IMR-90 (cell line): ENCODE data around the gene BICD1. TPM values are rescaled to one million over a fixed set of nuclear protein-coding genes. Genes with fewer than 3 reads are reported as not detected.

Experiments
- ATAC-seq: fragments of 200-7000 bp; cut with Tn5 transposase; 2 replicates; pipeline ENCODE4 v1.9.1; 2020; ENCODE audit warnings: low read depth, mild to moderate bottlenecking, moderate library complexity
- BruUV-seq: library from RNA; stranded (reverse); fragments of 400-500 nt; replicated peaks from 2 replicates; lab custom pipeline; 2021; lab: Mats Ljungman, UMichigan
- CTCF ChIA-PET: fragments of 300-600 bp; formaldehyde crosslinking; extraction: SDS; loops from one replicate; lab custom pipeline; 2021; ENCODE audit warnings: antibody characterized with exemption; lab: Yijun Ruan, JAX
- POLR2A ChIA-PET: fragments of 300-600 bp; sonication (Branson Sonifier 250); formaldehyde crosslinking; loops from one replicate; lab custom pipeline; 2022; ENCODE audit warnings: antibody characterized with exemption; ENCODE audit not compliant: unreplicated experiment; lab: Charles Lee
- DNase-seq: peaks from one replicate; pipeline ENCODE4 v3.0.0; 2013
- H2AFZ ChIP-seq: replicated peaks from 2 replicates; pipeline ENCODE3; 2013; ENCODE audit warnings: low read length, mild to moderate bottlenecking; ENCODE audit not compliant: poor library complexity
- H2AK5ac ChIP-seq: 2 replicates; pipeline ENCODE4 v1.6.1; 2013; ENCODE audit warnings: low read depth, low read length, inconsistent platforms
- H2AK9ac ChIP-seq: replicated peaks from 2 replicates; pipeline ENCODE3; 2013; ENCODE audit warnings: mild to moderate bottlenecking, low read depth, low read length, moderate library complexity; ENCODE audit not compliant: poor library complexity
- H2BK120ac ChIP-seq: 2 replicates; pipeline ENCODE4 v1.6.1; 2013; ENCODE audit warnings: low read depth, low read length, inconsistent platforms
- H2BK15ac ChIP-seq: 3 replicates; pipeline ENCODE4 v1.6.1; 2013; ENCODE audit warnings: low read depth, low read length, inconsistent platforms
- H2BK20ac ChIP-seq: 2 replicates; pipeline ENCODE4 v1.6.1; 2013; ENCODE audit warnings: low read depth, mild to moderate bottlenecking, inconsistent platforms, low read length, moderate library complexity
- H2BK5ac ChIP-seq: 2 replicates; pipeline ENCODE4 v1.6.1; 2013; ENCODE audit warnings: mild to moderate bottlenecking, low read depth, low read length, inconsistent platforms; ENCODE audit not compliant: poor library complexity, severe bottlenecking
- H3K14ac ChIP-seq: replicated peaks from 2 replicates; pipeline ENCODE4 v1.6.1; 2013; ENCODE audit warnings: low read depth, low read length, inconsistent platforms
- H3K18ac ChIP-seq: 2 replicates; pipeline ENCODE4 v1.6.1; 2013; ENCODE audit warnings: low read depth, low read length, control low read depth
- H3K23ac ChIP-seq: 2 replicates; pipeline ENCODE4 v1.6.1; 2013; ENCODE audit warnings: low read depth, low read length, inconsistent platforms
- H3K27ac ChIP-seq: 2 replicates; pipeline ENCODE4 v1.5.1; 2013; ENCODE audit warnings: mild to moderate bottlenecking, control low read depth, low read length; ENCODE audit not compliant: insufficient read depth
- H3K27me3 ChIP-seq: 2 replicates; pipeline ENCODE4 v1.6.1; 2013; ENCODE audit warnings: low read length; ENCODE audit not compliant: control insufficient read depth, insufficient read depth
- H3K36me3 ChIP-seq: 2 replicates; pipeline ENCODE4 v1.6.1; 2013; ENCODE audit warnings: low read length, mixed read lengths; ENCODE audit not compliant: control insufficient read depth, insufficient read depth
- H3K4ac ChIP-seq: 2 replicates; pipeline ENCODE4 v1.6.1; 2013; ENCODE audit warnings: low read depth, low read length, inconsistent platforms
- H3K4me1 ChIP-seq: 2 replicates; pipeline ENCODE4 v1.6.1; 2013; ENCODE audit warnings: low read length, mixed read lengths; ENCODE audit not compliant: control insufficient read depth, insufficient read depth
- H3K4me2 ChIP-seq: 2 replicates; pipeline ENCODE4 v1.6.1; 2013; ENCODE audit warnings: low read depth, mild to moderate bottlenecking, control low read depth, low read length, moderate library complexity
- H3K4me3 ChIP-seq: 2 replicates; pipeline ENCODE4 v1.5.1; 2013; ENCODE audit warnings: low read depth, mild to moderate bottlenecking, control low read depth, low read length, moderate library complexity; ENCODE audit not compliant: insufficient read depth
- H3K56ac ChIP-seq: 2 replicates; pipeline ENCODE4 v1.6.1; 2013; ENCODE audit warnings: low read length, inconsistent platforms; ENCODE audit not compliant: insufficient read depth; ENCODE audit errors: extremely low read depth
- H3K79me1 ChIP-seq, 2 experiments: 2 replicates each; pipeline ENCODE4 v1.6.1; 2013; ENCODE audit warnings: low read length in 2 of 2, inconsistent platforms in 1 of 2, low read depth in 1 of 2
- H3K9ac ChIP-seq: 2 replicates; pipeline ENCODE4 v1.6.1; 2013; ENCODE audit warnings: low read depth, low read length, control low read depth
- H3K9me1 ChIP-seq: 2 replicates; pipeline ENCODE4 v1.6.1; 2013; ENCODE audit warnings: low read length, inconsistent platforms; ENCODE audit not compliant: insufficient read depth
- H3K9me3 ChIP-seq: 2 replicates; pipeline ENCODE4 v1.6.1; 2013; ENCODE audit warnings: low read length; ENCODE audit not compliant: control insufficient read depth, insufficient read depth
- H4K20me1 ChIP-seq: 2 replicates; pipeline ENCODE4 v1.6.1; 2013; ENCODE audit warnings: low read length, inconsistent platforms; ENCODE audit not compliant: insufficient read depth
- H4K5ac ChIP-seq: 2 replicates; pipeline ENCODE4 v1.6.1; 2013; ENCODE audit warnings: mild to moderate bottlenecking, low read depth, low read length, control low read depth
- H4K8ac ChIP-seq, 2 experiments: 2 replicates each; pipeline ENCODE4 v1.6.1; 2013; ENCODE audit warnings: low read depth in 2 of 2, low read length in 2 of 2, control low read depth in 1 of 2, inconsistent platforms in 1 of 2
- H4K91ac ChIP-seq: 2 replicates; pipeline ENCODE4 v1.6.1; 2013; ENCODE audit warnings: low read depth, low read length, inconsistent platforms; ENCODE audit not compliant: insufficient read depth
- BHLHE40 ChIP-seq: fragments of 150-350 bp; IDR thresholded peaks from 2 replicates; pipeline ENCODE4 v1.6.1; 2016; ENCODE audit warnings: mild to moderate bottlenecking, low read depth, low read length
- FOS ChIP-seq: fragments of 150-350 bp; IDR thresholded peaks from 2 replicates; pipeline ENCODE4 v1.6.1; 2016; ENCODE audit warnings: low read depth, low read length
- MAFK ChIP-seq: IDR thresholded peaks from 2 replicates; pipeline ENCODE4 v1.6.1; 2012; ENCODE audit warnings: low read depth, low read length, improper control_type of control experiment
- MAZ ChIP-seq: IDR thresholded peaks from 2 replicates; pipeline ENCODE4 v1.6.1; 2012; ENCODE audit warnings: low read depth, mild to moderate bottlenecking, low read length, improper control_type of control experiment, moderate library complexity, borderline replicate concordance
- POLR2A ChIP-seq: IDR thresholded peaks from 2 replicates; pipeline ENCODE4 v1.6.1; 2012; ENCODE audit warnings: mild to moderate bottlenecking, low read depth, low read length
- RAD21 ChIP-seq: IDR thresholded peaks from 2 replicates; pipeline ENCODE4 v1.6.1; 2012; ENCODE audit warnings: low read length, improper control_type of control experiment
- RFX5 ChIP-seq: IDR thresholded peaks from 2 replicates; pipeline ENCODE4 v1.8.0; 2012; ENCODE audit warnings: low read depth, mild to moderate bottlenecking, low read length, moderate library complexity
- SMC3 ChIP-seq: fragments of 150-350 bp; IDR thresholded peaks from 2 replicates; pipeline ENCODE4 v1.6.1; 2016; ENCODE audit warnings: low read depth, mild to moderate bottlenecking, antibody characterized with exemption, low read length, moderate library complexity
- WGBS, 2 experiments: methylation state at CpG; one replicate each; pipeline versions ENCODE4 v1.1.5 to v1.1.7; 2013; ENCODE audit warnings: missing lambda C conversion rate in 2 of 2; ENCODE audit not compliant: insufficient read length in 1 of 2; ENCODE audit errors: extremely low coverage in 2 of 2; 5-methylcytosine and 5-hydroxymethylcytosine counted together
- dilution Hi-C: fragments of 300-500 bp; cut with HindIII; formaldehyde crosslinking; loops from one replicate; pipeline ENCODE4 v1.14.3; 2018; ENCODE audit warnings: low sequenced_read_pairs; ENCODE audit not compliant: unreplicated experiment
- in situ Hi-C: fragments of 300-500 bp; cut with MboI; formaldehyde crosslinking; loops from 3 replicates; pipeline ENCODE4 v1.14.3; 2019; ENCODE audit warnings: low sequenced_read_pairs, inconsistent platforms, mixed read lengths
- intact Hi-C: fragments of 100-400 bp; cut with micrococcal nuclease; formaldehyde crosslinking; loops from 2 replicates; pipeline ENCODE4 v1.10.0; 2022
- polyA plus RNA-seq, 3 experiments: library from polyadenylated mRNA; depleted of rRNA; stranded (reverse); fragments of >200 nt; gene quantifications; 2 replicates each; pipeline ENCODE4 v1.2.3, GENCODE V29; 2012; ENCODE audit warnings: low replicate concordance in 1 of 3
- total RNA-seq: library from RNA; depleted of rRNA; stranded (reverse); fragments of >200 nt; gene quantifications from 2 replicates; pipeline ENCODE4 v1.2.3, GENCODE V29; 2012
- TF ChIP-seq, protein P1 (sequence below): fragments of 150-350 bp; IDR thresholded peaks from 2 replicates; pipeline ENCODE4 v1.6.1; 2016; ENCODE audit warnings: low read depth, mild to moderate bottlenecking, low read length, moderate library complexity, borderline replicate concordance
- TF ChIP-seq, protein P2 (sequence below): conservative IDR thresholded peaks from 2 replicates; pipeline ENCODE4 v1.5.1; 2012; ENCODE audit warnings: mild to moderate bottlenecking, low read depth, low read length, improper control_type of control experiment

The BICD1 gene
- total and polyA plus RNA-seq, 2 of the 4 experiments (the other 2 are of a cell fraction), result 17.2 to 21.8 TPM

DNA sequence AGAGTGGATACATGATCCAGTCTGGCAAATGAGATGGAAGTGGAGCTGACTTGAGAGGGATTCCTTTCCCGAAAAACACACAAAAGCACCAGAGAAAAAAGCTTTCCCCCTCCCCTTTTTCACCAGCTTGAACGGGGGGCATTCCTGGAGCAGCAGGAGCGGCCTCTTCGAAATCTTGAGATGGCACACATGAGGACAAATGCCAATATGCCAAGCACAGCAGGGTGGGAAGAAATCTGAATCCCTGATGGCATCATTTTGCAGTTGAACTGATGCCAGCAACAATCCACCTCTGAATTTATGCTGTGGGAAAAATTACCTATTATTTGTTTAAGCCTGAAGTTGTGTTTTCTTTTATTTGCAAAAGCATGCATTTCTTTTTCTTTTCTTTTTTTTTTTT, 29.7 kb upstream of the BICD1 start:
- no peak overlapping the region for H3K23ac ChIP-seq
- no peak overlapping the region for H3K4ac ChIP-seq
- peaks cover 2% of the 10 kb centered on the region; the same call in 1 of the 2 replicates for H3K9me3 ChIP-seq
- ChIA-PET POLR2A (no interaction called here), CTCF (no interaction called here)
- no peak overlapping the region for H3K4me2 ChIP-seq
- dilution Hi-C loops (no loop called here), intact Hi-C loops (no loop called here), in situ Hi-C loops (no loop called here)
- no peak overlapping the region for H2BK120ac ChIP-seq
- H3K27me3 ChIP-seq, result peaks cover 3% of the 10 kb centered on the region
- no peaks in the 10 kb centered on the region for H3K79me1 ChIP-seq
- no CpG with 5 or more reads among the region's 4 CpGs for WGBS, 2 experiments
- H2BK20ac ChIP-seq, result no peak overlapping the region
- H3K9me1 ChIP-seq, result no peaks in the 10 kb centered on the region
- H3K4me3 ChIP-seq, result no peak overlapping the region
- no peak overlapping the region for H2AK9ac ChIP-seq
- no peaks in the 10 kb centered on the region for H3K4me1 ChIP-seq
- BruUV-seq, result no TSS peak
- ATAC-seq (no peak), DNase-seq (no peak)
- no peaks in the 10 kb centered on the region for H3K36me3 ChIP-seq
- TF ChIP-seq RAD21 (no peak), MAFK (no peak), MAZ (no peak), POLR2A (no peak), SMC3 (no peak), FOS (no peak), BHLHE40 (no peak), RFX5 (no peak)
- TF ChIP-seq, protein P1, sequence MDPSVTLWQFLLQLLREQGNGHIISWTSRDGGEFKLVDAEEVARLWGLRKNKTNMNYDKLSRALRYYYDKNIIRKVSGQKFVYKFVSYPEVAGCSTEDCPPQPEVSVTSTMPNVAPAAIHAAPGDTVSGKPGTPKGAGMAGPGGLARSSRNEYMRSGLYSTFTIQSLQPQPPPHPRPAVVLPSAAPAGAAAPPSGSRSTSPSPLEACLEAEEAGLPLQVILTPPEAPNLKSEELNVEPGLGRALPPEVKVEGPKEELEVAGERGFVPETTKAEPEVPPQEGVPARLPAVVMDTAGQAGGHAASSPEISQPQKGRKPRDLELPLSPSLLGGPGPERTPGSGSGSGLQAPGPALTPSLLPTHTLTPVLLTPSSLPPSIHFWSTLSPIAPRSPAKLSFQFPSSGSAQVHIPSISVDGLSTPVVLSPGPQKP, result no peak
- TF ChIP-seq, protein P2, sequence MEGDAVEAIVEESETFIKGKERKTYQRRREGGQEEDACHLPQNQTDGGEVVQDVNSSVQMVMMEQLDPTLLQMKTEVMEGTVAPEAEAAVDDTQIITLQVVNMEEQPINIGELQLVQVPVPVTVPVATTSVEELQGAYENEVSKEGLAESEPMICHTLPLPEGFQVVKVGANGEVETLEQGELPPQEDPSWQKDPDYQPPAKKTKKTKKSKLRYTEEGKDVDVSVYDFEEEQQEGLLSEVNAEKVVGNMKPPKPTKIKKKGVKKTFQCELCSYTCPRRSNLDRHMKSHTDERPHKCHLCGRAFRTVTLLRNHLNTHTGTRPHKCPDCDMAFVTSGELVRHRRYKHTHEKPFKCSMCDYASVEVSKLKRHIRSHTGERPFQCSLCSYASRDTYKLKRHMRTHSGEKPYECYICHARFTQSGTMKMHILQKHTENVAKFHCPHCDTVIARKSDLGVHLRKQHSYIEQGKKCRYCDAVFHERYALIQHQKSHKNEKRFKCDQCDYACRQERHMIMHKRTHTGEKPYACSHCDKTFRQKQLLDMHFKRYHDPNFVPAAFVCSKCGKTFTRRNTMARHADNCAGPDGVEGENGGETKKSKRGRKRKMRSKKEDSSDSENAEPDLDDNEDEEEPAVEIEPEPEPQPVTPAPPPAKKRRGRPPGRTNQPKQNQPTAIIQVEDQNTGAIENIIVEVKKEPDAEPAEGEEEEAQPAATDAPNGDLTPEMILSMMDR, result no peak
- no peak overlapping the region for H2BK15ac ChIP-seq
- no peak overlapping the region for H2AFZ ChIP-seq
- no peaks in the 10 kb centered on the region for H4K20me1 ChIP-seq
- H2BK5ac ChIP-seq, result no peak overlapping the region
- H4K5ac ChIP-seq, result no peak overlapping the region
- no peak overlapping the region for H3K56ac ChIP-seq
- no peak overlapping the region for H4K8ac ChIP-seq
- no peak overlapping the region for H4K91ac ChIP-seq
- H3K27ac ChIP-seq, result no peak overlapping the region
- H3K14ac ChIP-seq, result no peak overlapping the region
- no peak overlapping the region for H3K9ac ChIP-seq
- H2AK5ac ChIP-seq, result no peak overlapping the region
- no peak overlapping the region for H3K18ac ChIP-seq
